Posterior cingulate gyrus (tissue), 11 donors: ENCODE data around the gene FAM53B.

ENCODE experiments used
- DNase-seq, 10 donors: peaks; one replicate each; pipeline versions ENCODE4 v3.0.0 to v3.0.0-alpha.2; 2020 to 2021; ENCODE audit warnings: mixed read lengths in 3 of 10
- intact Hi-C: fragments of 100-400 bp; cut with DNase I; formaldehyde crosslinking; loops from one replicate; pipeline ENCODE4 v1.15.1; 2023

FAM53B gene

DNA sequence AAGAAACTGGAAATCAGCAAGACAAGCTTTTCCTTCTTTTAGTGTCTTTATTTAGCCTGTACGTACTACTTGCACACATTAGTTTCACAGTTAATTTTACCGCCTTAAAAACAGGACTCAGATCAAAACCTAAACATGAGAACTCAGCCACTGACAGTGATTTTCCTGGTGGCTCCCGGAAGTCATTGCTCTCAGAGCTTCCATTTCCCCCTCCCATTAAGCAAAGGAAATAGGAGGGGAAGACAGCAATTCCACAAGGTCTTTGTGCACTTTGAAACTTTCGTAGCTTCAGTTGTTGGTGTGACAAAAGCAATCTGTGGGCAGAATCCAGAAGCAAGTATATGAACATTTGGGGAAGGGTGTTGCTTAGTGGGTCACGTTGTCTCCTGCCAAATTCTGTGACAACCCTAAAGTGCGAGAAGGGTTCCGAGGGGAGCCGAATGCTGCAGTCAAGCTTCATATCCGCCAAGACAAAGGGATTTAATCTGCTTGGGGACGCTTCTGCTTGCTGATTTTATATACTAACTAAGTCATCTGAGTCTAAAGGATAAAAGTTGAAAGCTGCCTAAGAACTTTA is 30.4 kb downstream of the FAM53B start:
- intact Hi-C loops, result no loop called here
- peak in 3 of 10 donors; percentile 5 to 79 (median 64) for DNase-seq

DNA sequence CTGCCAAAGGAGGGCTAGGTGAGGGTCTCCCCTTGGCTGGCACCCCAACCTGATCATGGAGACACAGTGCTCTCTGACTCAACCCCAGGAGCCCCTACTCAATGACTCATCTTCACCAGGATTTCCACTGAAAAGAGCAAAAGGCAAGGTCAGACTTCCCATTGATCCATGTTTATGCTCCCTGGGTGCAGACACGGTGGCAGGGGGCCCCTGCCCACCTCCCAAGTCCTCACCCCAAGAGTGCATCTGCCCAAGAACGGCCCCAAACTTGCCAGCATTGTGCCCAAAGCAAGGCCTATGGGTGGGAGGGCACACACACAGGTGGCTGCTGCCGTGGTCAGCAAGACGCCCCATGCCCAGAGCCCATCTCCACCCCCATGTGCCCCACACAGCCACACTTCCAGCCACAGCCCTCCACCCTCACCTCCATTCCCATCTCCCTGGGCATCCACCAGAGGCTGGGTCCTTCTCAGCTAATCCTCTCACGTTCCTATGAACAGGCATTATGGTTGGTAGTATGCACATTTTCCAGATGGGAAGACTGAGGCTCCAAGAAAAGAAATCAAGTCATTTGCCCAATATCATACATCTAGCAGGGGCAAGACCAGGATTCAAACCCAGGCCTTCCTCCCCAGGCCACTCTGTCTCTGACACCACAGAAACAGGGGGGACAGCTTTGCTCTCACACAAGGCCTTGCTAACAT is 31.3 kb downstream of the FAM53B start:
- intact Hi-C loops, result no loop called here
- DNase-seq, result peak in 3 of 10 donors; percentile 39 to 50 (median 43)

DNA sequence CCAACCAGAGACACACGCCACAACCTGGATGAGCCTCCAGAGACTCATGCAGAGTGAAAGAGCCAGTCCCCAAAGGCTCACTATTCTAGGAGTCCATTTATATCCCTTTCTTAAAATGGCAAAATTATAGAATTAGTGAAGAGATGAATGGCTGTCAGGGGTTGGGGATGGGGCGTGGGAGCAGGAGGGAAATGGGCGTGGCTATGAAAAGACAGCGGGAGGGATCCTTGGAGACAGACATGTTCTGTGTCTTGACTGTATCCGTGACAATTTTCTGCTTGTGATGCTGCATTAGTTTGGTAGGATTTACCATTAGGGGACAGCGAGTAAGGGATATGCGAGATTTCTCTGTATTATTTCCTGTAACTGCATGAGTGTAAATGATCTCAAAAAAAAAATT is 33.0 kb downstream of the FAM53B start:
- intact Hi-C loops, result no loop called here
- peak in 2 of 10 donors; percentile 9 to 43 for DNase-seq

DNA sequence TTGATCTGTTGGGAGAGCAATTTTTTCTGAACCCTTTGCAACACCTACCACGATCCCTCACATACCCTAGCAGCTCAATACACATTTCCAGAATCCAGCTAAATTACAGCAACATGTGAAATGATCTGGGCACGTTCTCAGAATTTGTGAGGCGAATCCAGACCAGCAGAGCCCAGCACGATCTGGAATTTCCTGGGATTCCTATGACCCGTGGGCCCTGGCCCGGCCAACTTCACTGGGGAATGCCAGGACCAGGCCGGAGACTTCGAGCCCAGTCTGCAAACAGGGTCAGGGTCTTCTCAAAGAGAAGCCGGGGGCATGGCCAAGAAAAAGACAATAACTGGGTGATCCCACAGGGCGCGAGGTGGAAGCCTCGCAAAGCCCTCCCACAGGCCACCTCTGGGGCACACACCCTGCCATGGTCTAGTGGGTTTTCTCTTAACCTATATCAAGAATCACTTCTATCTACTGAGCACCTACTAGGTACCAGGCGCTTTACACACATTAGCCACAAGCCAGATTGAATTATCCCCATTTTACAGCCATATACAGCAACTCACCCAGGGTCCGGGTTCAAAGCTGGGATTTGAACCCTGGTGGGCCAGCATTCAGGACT is 33.8 kb downstream of the FAM53B start:
- intact Hi-C loops, result no loop called here
- peak in 3 of 10 donors; percentile 59 to 75 (median 63) for DNase-seq

DNA sequence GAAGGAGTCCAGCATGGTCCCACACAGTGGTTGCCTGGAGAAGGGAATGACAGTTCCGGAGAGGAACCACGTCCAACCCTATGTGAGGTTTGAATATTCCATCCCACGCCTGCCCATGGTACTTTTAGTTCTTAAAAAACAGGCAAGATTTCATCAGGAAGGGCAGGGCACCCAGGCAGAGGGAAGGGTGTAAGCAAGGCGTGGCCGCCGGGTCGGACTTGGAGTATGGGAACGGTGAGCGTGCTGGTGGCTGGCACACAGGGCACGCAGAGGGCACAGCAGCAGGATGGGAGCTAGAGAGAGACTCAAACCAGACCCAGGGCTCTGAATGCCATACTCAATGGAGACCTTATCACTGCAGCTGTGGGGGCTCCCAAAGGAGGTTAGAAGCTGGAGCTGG is 34.3 kb downstream of the FAM53B start:
- intact Hi-C loops, result loop anchor here (5.0 kb wide), 1 partner anchor 32 kb away; the partner anchor contains the start of gene FAM53B
- peak in 4 of 10 donors; percentile 60 to 90 (median 87) for DNase-seq

DNA sequence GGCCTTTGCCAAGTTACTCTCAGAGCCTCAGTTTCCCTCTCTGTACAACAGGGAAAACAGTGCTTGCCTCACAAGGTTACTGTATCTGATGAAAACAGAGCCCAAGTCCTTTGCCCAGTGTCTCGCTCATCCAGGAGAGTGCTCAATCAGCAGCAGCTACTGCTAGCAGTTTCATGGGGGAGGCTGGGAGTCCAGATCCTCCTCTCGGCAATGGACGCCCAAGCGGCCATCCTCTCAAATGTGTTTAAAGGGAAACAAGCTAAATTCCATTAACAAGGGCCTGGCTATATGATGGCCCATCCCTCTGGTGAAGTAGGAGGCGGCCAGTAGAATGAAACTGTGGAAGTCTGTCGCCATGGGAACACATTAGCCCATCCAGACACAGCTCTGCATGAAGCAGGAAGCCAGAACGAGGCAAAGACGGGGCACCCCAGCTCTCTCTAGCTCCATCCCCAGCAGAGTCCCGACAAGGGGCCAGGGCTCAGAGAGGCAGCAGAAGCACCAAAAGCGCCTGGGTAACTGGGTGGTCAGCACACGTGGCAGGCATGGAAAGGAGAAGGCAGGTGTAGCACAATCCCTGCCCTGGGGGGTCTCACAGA is 35.2 kb downstream of the FAM53B start:
- peak in 3 of 10 donors; percentile 49 to 91 (median 82) for DNase-seq

DNA sequence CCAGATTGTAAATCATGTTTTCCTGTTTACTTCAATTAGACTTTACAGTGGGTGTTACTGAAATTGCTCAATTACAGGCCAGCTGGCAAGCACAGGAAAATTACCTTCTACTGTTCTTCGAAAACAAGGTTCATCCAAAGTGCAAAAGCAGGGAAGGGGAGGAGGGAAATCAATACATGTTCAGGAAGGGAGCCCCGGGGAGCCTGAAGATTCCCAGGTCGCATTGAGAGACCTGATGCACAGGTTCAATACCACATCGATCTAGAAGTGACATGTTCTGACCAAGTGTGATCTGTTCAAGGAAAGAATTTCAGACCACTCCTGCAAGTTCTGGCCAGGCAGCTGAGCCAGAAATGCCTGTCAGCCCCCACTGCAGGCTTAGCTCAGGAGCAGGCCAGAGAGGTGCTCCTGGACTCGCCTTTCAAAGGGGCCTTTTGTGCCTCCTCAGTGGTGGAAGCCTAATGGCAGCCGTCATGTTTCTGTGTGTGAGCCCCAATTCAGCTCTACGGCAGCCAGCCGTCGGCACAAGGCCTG is 35.9 kb downstream of the FAM53B start:
- peak in 2 of 10 donors; percentile 65 to 68 for DNase-seq
- intact Hi-C loops, result loop anchor here (5.0 kb wide), 1 partner anchor 34 kb away; the partner anchor contains the start of gene FAM53B

More for the DNA sequence above, 35.2 kb downstream of the FAM53B start:
- intact Hi-C loops, result loop anchor here (5.0 kb wide), 1 partner anchor 33 kb away; the partner anchor contains the start of gene FAM53B

DNA sequence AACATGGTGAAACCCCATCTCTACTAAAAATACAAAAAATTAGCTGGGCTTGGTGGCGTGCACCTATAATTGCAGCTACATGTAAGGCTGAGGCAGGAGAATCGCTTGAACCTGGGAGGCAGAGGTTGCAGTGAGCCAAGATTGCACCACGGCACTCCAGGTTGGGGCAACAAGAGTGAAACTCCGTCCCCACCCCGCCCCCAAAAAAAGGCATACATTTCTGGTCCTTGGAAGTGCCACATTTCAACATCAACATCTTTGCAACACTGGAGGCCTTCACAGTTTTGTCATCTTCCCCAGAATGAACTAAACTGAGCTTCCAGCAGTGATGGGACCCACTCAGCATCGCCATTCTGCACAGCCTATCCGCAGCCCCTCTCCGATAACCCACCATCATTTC is 36.6 kb downstream of the FAM53B start:
- peak in 2 of 10 donors; percentile 49 to 51 for DNase-seq

DNA sequence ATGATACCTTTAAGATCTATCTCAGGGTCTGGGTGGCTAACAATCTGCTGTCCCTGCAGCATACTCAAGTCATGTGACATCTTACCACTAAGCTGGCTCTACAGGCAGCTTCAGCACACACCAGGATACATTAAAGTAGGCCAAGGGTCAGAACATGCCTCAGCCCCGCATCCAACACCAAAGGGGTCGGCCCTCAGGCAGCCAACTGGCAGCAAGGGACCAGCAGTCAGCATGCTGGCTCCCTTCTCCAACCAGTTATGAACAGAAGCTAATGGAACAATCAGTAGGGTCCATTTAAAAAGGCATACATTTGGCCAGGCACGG is 37.1 kb downstream of the FAM53B start:
- intact Hi-C loops, result loop anchor here (5.0 kb wide), 1 partner anchor 35 kb away; the partner anchor contains the start of gene FAM53B
- peak in 1 of 10 donors; percentile 62 for DNase-seq

More for the DNA sequence above, 36.6 kb downstream of the FAM53B start:
- intact Hi-C loops, result loop anchor here (5.0 kb wide), 1 partner anchor 35 kb away; the partner anchor contains the start of gene FAM53B

DNA sequence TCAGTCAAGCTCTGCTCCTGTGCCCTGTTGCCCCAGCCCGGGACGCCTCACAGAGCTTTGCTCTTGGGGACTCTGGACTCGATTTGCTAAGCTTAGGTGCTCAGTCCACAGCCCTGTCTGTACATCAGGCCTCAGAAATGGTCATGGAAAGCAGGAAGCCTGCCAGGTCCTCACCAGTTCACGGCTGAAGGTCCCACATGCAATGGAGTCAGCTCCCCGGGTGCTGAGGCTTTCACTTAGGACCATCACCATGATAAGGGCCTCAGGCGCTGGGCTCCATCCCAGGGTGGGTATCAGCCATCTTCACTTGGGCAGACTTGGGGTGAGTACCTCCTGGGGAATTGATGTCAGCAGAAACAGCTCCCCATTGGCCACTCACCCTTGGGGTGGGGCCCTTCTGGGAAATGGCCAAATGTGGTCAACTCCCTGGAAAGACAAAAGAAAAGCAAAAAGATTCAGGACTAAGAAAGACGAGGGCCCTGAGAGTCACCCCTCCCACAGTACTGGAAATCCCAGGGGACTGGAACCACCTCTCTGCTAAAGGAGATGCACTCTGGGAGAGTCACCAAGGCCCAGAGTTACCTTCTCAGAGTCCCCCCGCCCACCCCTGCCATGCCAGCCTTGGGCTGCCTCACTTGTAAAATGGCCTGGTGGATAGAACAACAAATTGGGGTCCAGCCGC is 37.6 kb downstream of the FAM53B start:
- peak in 2 of 10 donors; percentile 58 to 68 for DNase-seq
- intact Hi-C loops, result loop anchor here (5.0 kb wide), 1 partner anchor 36 kb away; the partner anchor contains the start of gene FAM53B

DNA sequence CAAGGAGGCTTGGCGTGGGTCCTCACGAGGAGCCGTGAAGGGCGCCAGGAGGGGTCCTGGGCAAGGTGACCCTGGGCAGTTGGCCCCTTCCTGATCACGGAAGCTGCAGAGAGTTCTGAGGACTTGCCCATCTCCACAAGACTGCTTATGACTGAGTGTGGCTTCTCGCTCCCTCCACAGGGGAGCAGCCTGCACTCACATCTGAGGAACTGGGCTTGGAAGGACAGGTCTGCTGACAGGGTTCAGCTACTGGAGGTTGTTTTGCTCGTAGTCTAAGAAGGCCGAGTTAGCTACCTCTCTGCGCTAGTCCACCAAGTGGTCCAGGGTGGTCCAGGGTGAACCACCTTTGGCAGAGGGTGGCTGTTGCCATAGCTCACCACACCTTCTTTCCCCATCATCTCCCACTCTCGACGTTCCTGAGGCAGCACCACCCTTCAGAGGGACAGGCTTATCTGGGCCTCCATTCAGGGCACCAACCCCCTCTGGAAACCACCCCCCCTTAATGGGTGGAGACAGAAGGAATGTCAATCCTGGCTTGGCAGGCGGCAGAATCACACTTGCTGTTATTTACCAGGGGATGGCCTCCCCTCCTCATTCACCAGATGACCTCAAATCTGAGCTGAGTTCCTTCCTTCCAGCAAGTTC is 38.2 kb downstream of the FAM53B start:
- intact Hi-C loops, result loop anchor here (5.0 kb wide), 1 partner anchor 36 kb away; the partner anchor contains the start of gene FAM53B
- peak in 2 of 10 donors; percentile 62 to 94 for DNase-seq

DNA sequence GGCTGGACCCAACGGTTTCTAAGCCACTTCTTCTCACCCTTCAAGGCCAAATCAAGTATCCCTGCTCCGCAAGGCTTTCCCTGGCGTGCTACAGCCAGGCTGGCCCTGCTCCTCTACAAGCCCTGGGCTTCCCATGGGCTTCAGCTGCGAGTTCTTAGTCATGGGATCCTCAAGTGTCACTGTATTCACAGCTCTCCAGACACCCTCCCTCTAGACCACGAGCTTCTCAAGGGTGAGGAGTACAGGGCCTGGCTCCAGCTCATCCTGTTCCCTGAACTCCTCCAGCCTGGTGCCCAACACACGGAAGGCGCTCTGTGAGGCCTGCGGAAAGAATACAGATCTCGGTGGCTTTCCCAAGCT is 38.8 kb downstream of the FAM53B start:
- peak in 1 of 10 donors; percentile 74 for DNase-seq
- intact Hi-C loops, result loop anchor here (5.0 kb wide), 1 partner anchor 37 kb away; the partner anchor contains the start of gene FAM53B

DNA sequence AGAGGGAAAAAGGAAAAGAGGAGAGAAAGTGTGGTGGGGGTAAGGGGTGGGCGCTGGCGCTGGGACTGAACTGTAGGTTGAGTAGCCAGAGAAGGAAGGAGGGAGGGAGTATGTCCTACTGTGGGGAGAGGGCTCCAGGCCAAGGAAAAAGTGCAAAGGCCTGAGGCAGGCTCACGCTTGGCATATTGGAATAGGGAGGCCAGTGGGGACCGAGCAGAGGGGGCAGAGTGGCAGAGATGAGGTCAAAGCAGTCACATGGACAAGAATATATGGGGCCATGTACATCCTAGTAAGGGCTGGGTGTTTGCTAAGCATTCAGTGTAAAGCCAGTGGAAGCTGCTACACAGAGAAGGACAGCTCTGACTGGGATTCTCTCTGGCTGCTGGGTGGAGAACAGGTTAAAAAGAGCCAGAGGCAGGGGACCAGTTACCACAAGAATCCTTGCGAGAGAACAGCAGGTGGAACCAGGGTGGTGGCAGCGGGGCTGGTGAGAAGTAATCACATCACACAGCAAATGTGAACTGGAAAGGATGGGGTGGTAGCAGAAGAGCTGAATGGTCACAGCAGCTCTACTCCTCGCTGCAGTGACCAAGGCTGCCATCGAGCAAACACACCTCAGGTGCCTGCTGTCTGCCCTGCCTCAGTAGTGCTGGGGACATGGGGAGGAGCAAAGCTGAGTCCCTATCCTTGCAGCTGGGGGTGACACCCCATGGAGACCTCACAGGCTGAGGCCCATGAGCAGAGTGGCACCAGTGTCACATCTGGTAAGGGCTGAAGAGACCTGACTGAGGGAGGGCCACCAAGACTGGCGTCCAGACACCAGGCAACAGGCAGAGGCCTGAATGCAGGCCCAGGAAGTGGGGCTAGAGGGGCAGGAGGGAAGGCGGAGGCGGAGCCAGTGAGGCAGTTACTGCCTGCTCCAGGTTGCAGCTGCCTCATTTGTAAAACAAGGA is 39.5 kb downstream of the FAM53B start:
- intact Hi-C loops, result loop anchor here (5.0 kb wide), 1 partner anchor 38 kb away; the partner anchor contains the start of gene FAM53B
- DNase-seq, result peak in 2 of 10 donors; percentile 59 to 82

DNA sequence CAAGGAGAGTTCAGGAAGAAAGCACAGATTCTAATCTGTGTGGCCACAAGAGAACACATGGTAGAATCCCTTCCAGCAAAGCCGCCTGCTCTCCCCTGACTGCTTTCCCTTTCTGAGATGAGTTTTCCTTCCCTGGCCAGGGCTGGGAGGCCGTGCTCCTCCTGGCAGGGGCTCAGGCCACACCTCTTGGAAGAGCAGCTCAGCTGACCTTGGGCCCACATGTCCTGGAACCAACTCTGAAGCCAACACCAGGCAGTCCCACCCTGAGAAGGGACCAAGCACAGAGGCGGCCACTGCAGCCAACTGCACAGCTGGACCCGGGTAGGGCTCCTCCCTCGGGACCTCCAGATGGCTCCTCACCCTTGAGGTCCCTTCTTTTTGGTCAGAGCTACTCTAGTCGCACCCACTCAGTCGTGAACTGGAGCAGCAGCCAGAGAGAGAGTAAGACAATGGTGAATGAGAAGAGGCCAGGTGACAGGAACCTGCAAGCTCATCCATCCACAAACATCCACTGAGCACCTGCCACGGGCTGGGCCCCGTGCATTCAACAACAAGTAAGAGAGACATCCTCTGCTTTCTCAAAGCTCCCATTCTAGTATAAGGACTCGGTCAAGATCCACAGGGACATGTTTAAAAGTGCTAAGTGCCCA is 40.3 kb downstream of the FAM53B start:
- peak; percentile 52 to 95 (median 70) for DNase-seq

DNA sequence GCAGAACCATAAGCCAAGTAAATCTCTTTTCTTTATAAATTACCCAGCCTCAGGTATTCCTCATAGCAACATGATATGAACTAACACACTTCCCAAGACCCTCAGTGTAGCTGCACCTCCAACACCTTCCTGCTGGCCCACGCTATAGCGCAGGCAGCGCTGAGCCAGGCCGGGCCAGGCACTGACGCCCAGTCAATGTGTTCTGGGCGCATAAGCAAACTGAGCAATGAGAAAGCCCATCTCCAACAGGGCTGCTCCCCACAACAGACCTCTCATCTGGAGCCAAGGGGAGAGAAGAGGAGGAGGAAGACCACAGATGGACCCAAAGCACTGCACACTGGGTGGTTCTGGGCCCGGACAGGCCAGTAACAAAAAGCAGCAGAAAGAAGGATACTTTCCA is 40.8 kb downstream of the FAM53B start:
- intact Hi-C loops, result no loop called here
- peak in 1 of 10 donors; percentile 87 for DNase-seq

More for the DNA sequence above, 40.3 kb downstream of the FAM53B start:
- intact Hi-C loops, result no loop called here

DNA sequence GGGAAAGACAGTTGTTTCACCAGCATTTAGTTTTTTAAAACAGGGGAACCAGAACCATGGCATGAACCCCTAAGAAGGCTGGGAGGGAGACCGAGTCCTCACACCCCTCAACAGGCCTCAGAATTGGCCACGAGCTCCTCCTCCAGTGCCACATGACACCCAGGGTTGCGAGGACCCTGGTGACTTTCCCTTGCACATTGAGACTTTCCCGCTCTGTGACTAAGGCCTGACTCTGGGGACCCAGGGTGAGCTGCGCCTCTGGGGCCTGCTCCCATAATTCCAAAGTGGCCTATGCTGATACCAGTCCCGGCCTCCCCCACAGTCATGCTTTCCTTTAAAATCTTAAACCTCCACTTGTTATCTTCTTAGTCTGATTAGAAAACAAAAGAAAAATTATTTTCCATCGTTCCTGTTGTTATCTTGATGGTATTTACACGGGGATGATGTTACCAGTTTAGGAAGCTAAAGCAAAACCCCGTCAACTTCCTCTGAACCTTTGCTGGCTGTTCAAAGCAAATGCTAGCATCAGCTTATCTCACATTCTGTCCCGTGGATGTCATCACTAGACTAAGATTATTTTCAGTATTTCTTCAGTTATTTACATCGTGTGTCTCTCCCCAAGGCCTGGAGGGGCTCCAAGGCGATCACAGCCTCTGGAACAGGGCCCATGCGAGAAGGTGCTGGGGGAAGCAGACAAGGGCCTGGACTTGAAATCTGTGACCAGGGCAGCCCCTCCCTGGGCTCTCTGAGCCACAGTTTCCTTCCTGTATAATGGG is 42.1 kb downstream of the FAM53B start:
- peak in 1 of 10 donors; percentile 88 for DNase-seq
- intact Hi-C loops, result no loop called here

DNA sequence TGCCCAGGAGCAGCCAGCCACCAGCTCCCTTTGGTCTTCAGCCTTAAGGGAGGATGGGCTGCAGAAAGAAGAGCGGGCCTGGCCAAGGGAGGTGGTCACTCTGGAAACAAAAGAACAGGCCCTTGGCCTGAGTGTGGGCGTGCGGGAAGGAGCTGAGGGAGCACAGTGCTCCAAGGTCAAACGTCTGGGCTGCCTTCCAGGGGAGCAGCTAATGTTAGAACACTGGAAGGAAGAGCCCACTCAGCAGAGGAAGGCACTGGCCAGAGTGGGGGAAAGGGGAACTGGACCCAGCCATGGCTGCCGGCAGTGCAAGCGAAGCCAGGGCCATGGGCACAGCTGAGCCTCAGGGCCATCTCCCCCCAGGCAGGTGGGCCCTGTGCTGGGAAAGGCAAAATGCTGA is 42.7 kb downstream of the FAM53B start:
- intact Hi-C loops, result no loop called here

More for the DNA sequence above, 42.7 kb downstream of the FAM53B start:
- DNase-seq, result peak in 6 of 10 donors; percentile 57 to 90 (median 76)
